ENCODE results near the gene FAM199X. TPM values are rescaled to one million over a fixed set of nuclear protein-coding genes. Genes with fewer than 3 reads are reported as not detected.
"Not testable (repeated sequence)": the region's sequence is repeated elsewhere in the genome, so short reads cannot be mapped to it uniquely, and the experiment has no call there.

FAM199X gene
- total RNA-seq, 1 donor from 2014 or later = 11.9 TPM

DNA sequence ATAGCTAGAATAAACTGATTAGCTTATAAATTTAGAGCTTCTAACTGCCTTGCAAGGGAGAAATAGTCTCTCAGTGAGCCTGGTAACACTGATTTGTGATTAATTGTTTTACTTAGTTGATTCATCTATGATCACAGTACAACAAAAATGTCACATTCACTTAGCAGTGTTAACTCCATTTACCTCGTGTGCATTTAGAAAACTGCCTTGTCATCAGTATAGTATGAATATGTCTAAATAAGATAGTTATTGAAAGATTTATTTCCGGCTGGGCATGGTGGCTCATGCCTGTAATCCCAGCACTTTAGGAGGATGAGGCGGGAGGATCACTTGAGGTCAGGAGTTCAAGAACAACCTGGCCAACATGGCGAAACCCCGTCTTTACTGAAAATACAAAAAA, 39.3 kb downstream of the FAM199X start:
- H3K4me1 Mint-ChIP-seq (ENCODE audit: low read depth) = no peaks in the 10 kb centered on the region
- H3K9me3 Mint-ChIP-seq = no peaks in the 10 kb centered on the region
- intact Hi-C loops (cut with micrococcal nuclease) = no loop called here
- H3K4me3 Mint-ChIP-seq (ENCODE audit: low read depth) = no peak overlapping the region
- peaks cover 5% of the 10 kb centered on the region for H3K27me3 Mint-ChIP-seq (ENCODE audit: low read depth)
- no peak for DNase-seq (ENCODE audit: low spot score)
- no peaks in the 10 kb centered on the region for H3K36me3 Mint-ChIP-seq (ENCODE audit: low read depth)
- no peak overlapping the region for H3K27ac Mint-ChIP-seq

DNA sequence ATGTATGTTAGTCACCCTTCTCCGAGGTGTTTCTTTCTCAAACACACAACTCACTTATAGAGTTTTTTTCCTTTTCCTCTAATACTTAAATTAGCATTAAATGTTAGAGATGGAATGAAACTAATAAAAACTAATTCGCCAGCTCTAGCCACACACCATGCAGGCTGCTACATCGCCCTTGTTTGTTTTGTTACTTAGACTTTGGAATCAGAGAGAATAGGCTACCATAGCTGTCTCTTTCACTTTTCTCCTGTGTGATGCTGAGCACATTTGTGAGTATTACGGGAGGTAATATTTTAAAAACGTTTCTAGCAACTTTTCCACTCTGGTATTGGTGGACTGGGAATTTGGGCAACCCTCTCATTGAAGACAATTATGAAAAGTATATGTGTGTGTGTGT, 44.9 kb downstream of the FAM199X start:
- Mint-ChIP-seq H3K9me3 (no peaks in the 10 kb centered on the region), H3K4me3 (ENCODE audit: low read depth) (no peak overlapping the region), H3K27ac (no peak overlapping the region), H3K27me3 (ENCODE audit: low read depth) (peaks cover 6% of the 10 kb centered on the region), H3K4me1 (ENCODE audit: low read depth) (no peaks in the 10 kb centered on the region), H3K36me3 (ENCODE audit: low read depth) (no peaks in the 10 kb centered on the region)
- no peak for DNase-seq (ENCODE audit: low spot score)
- intact Hi-C loops (cut with micrococcal nuclease) = no loop called here

DNA sequence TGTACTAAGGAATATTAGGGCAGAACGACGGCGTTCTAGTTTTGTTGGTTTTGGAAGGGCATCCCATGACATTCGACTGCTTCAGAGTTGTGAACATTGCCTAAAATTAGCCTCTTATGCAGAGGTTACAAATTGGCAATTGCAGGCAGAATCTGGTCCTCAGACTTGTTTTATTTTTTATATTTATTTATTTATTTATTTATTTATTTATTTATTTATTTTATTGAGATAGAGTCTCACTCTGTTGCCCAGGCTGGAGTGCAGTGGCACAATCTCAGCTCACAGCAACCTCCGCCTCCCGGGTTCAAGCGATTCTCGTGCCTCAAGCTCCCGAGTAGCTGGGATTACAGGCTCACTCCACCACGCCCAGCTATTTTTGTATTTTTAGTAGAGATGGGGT, 63.8 kb downstream of the FAM199X start:
- H3K9me3 Mint-ChIP-seq; H3K36me3 Mint-ChIP-seq (ENCODE audit: low read depth); H3K4me1 Mint-ChIP-seq (ENCODE audit: low read depth); intact Hi-C loops (cut with micrococcal nuclease); H3K27me3 Mint-ChIP-seq (ENCODE audit: low read depth); H3K4me3 Mint-ChIP-seq (ENCODE audit: low read depth); DNase-seq (ENCODE audit: low spot score); H3K27ac Mint-ChIP-seq: not testable (repeated sequence)

Other genes starting within 250 kb of the FAM199X start
- gene TMSB15B, start 203.8 kb upstream of the FAM199X start, total RNA-seq = 7.7 and 7.9 TPM in 2 replicates
- gene H2BW1, start 152.7 kb upstream of the FAM199X start, total RNA-seq = not detected in 2 replicates
- not detected in 2 replicates for gene H2BW2, start 126.5 kb upstream of the FAM199X start, total RNA-seq
- 3.3 and 4.7 TPM in 2 replicates for gene TMSB15C, start 90.2 kb upstream of the FAM199X start, total RNA-seq
- gene ZCCHC18, start 53.9 kb upstream of the FAM199X start, total RNA-seq = 0.39 and 0.69 TPM in 2 replicates
- gene SLC25A53, start 9.4 kb upstream of the FAM199X start, total RNA-seq = 4.1 and 4.3 TPM in 2 replicates
- 0.11 and 0.34 TPM in 2 replicates for gene ESX1, start 88.5 kb downstream of the FAM199X start, total RNA-seq